Inflammatory macrophage treated with lipopolysaccharide for 4 hours (primary cell): ENCODE data around the gene PDCD1.
A peak's percentile ranks its signal among the peaks of the same experiment; 100 is the strongest.

Experiments used
- DNase-seq: peaks from one replicate; pipeline ENCODE4 v3.0.0-alpha.2; 2020

The PDCD1 gene

DNA sequence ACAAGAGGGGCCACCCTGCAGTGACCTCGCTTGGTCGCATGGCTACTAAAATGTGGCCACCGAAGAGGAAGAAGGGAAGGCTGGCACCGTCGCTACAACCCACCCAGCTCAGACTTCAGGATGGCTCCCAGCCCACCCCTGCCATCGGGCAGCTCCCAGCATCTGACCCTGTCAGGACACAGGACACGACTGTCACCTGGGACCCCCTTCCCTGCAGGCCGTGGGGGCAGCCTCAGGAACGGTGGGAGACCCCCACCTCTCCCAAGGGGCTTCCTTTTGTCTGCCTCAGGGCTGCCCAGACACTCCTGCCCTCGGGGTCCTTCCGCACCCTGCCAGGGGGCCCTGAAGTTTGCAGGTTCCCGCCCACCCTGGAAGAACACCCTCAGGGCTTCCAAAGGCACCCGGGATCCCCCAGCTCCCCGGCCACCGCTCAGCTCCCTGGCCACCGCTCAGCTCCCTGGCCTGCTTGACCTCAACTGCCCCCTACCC is 18.5 kb upstream of the PDCD1 start:
- DNase-seq: no peak

GRCh38 chr2:241876528-241877196 is 18.0 kb upstream of the PDCD1 start:
- DNase-seq: no peak

DNA sequence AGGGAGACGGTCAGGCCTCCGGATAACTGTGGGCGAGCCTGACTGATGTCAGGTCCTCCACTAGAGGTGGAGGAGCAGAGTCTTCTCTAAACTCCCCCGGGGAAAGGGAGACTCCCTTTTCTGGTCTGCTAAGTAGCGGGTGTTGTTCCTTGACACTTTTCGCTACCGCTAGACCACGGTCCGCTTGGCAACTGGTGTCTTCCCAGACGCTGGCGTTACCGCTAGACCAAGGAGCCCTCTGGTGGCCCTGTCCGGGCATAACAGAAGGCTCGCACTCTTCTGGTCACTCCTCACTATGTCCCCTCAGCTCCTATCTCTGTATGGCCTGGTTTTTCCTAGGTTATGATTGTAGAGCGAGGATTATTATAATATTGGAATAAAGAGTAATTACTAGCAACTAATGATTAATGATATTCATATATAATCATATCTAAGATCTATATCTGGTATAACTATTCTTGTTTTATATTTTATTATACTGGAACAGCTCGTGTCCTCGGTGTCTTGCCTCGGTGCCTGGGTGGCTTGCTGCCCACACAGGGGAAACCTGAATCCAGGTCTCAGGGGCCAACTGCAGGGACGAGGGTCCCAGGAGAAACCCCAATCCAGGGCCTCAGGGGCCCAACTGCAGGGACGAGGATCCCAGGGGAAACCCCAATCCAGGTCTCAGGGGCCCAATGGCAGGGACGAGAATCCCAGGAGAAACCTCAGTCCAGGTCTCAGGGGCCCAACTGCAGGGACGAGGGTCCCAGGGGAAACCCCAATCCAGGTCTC is 17.2 kb upstream of the PDCD1 start:
- DNase-seq: peak; percentile 25

DNA sequence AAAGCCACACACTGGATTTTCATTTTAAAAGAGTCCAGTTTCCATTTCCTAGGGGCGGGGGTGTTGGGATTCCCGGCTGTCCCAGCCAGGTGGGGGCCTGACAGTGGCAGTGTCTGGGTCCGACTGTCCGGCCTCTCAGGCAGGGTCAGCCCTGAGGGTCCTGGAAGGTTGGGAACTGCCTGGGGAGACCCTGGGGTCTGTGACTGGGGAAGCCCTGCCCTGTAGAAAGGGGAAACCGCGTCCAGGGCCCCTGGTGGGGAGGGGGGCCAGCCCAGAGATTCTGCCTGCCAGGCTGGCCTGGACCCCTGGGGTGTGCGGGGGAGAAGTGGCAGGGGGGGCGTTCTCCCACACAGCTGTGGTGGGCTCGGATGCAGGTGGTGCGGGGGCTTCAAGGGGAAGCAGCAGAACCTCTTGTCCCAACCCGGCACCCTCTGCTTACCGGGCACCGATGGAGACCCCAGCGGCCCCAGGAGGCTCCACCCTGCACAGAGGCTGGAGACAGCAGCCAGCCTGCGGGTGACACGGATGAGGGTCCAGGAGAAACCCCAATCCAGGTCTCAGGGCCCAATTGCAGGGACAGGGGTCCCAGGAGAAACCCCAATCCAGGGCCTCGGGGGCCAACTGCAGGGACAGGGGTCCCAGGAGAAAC is 15.7 kb upstream of the PDCD1 start:
- DNase-seq: no peak

DNA sequence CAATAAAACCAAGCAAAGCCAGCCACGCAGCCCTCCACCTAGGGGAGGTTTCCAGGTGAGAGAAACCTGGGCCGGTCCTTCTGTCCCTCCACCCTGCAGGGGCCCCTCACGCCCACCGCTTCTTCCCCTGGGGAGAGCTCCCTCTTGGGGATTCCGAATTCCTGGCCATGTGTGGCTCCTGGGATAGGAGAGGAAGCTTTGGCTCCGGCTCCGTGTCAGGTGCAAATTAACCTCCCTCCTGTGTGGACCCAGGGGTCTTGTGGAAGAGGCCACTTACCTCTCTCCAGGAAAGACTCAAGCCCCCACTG is 15.1 kb upstream of the PDCD1 start:
- DNase-seq: no peak

- no peak for DNase-seq
Measured at GRCh38 chr2:241873081-241873802, 14.5 kb upstream of the PDCD1 start.

- no peak for DNase-seq
Measured at GRCh38 chr2:241872313-241872642, 13.6 kb upstream of the PDCD1 start.

DNA sequence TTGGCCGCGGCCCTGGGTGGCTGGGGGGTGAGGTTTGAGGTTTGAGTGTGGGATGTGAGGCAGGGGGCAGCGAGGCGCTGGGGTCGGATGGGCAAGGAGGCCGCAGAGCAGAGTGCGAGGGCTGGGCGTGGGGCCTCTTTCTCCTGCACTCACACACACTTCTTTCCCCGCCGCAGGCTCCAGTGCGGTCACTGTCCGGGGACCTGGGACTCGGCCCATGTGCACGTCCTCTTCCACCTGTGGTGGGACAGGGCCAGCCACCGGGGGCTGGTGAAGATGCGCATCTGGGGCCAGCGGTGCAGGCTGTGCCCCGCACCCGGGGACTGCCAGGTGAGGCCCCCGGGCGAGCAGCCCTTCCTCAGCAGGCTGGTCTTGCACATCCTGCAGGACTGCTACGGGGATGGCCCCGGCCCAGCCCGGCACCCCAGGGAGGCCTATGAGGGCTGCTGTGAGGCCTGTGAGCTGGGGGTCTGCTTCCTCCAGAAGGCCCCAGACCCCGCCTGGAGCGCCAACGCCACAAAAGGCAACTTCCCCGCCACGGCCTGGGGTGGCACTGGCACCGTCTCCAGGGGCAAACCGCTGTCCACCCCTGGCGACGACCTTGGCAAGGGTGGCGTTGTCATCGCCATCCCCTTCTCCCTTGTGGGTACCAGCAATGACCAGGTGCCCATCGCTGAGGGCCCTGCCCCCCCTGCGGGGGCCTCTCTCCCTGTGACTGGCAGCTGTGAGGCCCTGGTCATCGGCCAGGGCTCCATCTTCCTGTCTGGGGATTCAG is 13.0 kb upstream of the PDCD1 start:
- no peak for DNase-seq

DNA sequence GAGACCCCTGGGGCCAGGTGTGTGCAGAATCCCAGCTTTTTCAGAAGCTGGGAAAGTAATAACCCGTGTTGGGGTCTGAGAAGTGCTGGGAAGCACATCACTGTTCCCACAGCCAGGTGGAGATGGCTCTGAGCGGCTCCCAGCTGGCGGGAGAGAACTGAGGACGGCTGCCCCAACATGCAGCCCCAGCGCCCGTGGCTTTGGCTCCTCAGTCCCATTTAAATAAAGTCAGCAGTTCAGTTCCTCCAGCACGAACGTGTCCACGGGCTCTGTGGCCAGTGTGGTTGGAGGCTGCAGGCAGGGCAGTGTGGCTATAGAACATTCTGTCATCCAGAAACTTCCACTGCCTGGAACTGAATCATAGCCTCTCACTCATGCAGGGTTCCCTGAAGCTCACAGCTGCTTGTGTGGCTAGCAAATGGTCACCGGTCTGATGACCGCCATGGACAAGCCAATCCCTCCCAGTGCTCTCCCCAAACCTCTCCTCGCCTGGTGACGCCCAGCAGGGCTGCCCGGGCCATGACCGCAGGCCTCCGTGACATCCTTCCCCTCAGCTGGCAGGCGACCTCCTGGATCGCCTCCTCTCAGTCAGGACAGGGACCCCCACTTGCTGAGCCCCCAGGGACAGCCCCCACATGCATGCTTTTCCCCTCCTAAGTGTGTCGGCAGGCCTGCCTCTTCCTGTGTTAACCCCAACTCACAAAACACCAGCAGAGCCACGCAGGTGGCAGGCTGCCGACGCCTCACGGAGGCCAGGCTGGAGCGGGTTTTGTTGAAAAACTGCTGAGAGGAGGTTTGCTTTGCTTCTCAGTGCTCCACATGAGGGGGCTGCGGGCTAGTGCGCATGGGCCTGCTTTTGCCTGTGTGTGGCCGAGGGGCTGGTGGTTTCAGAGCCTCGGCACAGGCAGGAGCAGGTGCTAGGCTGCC is 12.2 kb upstream of the PDCD1 start:
- DNase-seq: no peak

GRCh38 chr2:241870081-241870541 is 11.4 kb upstream of the PDCD1 start:
- DNase-seq: no peak

DNA sequence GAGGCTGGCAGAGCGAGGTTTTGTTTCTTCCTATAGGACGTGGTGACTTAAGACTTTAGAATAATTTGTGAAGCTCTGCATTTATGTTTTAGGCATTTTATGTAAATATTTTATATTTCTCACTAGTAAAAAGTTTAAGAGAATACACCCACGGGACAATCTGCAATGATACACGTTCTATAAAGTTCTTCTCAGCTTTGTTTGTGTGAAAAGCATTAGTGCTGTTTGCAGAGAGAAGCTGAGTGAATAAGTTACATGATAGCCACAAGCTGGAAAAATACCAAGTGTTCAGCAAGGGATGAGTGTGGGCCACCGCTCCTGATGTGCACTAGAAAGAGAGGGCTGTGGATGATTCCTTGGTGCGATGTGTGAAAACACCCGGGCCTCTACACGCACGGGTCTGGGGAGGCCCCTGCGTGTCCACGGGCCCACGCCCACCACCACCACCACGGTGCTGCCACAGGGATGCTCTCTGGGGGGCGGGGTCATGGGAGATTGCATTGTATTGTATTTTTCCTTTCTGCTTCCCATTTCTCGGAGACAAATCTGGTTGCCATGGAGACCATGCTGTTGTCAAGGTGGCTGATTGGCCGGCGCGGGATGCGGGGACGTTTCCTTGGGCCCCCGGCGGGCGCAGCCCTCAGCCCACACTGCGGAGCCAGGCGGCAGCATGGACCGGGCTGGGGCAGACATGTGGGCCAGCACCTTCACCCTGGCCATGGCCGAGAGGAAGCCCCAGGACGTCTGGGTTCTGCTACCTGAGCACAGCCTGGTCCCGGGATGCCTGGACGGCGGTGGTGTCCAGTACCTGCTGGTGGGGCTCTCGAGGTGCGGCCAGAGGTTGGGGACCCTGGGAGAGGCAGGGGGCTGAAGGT is 10.6 kb upstream of the PDCD1 start, which contains the start of gene RTP5:
Gene RTP5, plus strand, starts transcription at position 643 of the 875 bp plus-strand sequence. Its CDS starts 28 bp downstream, at position 671.
- no peak for DNase-seq

GRCh38 chr2:241868661-241869081 is 10.0 kb upstream of the PDCD1 start:
- DNase-seq: no peak

DNA sequence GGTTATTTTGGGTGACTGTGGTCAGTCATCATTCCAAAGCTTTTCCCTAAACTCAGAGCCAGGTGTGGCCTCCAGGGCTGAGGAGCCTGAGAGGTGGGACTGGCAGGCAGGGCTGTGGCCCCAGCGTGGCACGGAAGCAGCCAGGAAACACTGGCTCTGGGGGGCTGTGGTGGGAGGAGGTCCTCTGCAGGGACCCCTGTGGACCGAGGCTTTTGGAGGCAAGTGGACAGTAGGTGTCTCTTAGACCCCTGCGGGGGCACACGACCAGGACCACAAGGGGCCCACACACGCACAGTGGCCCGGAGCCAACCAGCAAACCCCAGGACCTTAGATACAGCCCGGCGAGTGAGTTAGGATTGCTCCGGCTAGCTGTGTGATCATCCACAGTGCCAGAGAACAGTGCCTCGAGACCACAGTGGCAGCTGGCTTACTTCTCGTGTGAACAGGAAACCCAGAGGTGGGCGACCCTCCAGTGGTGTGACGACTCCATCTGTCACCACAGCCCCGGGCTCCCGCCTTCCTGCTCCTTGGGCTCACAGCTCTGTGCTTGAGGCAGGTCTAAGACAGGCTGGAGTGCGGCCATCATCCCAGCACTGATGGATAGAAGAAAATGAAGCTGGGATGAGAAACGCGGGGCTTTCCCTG is 9.2 kb upstream of the PDCD1 start:
- no peak for DNase-seq

DNA sequence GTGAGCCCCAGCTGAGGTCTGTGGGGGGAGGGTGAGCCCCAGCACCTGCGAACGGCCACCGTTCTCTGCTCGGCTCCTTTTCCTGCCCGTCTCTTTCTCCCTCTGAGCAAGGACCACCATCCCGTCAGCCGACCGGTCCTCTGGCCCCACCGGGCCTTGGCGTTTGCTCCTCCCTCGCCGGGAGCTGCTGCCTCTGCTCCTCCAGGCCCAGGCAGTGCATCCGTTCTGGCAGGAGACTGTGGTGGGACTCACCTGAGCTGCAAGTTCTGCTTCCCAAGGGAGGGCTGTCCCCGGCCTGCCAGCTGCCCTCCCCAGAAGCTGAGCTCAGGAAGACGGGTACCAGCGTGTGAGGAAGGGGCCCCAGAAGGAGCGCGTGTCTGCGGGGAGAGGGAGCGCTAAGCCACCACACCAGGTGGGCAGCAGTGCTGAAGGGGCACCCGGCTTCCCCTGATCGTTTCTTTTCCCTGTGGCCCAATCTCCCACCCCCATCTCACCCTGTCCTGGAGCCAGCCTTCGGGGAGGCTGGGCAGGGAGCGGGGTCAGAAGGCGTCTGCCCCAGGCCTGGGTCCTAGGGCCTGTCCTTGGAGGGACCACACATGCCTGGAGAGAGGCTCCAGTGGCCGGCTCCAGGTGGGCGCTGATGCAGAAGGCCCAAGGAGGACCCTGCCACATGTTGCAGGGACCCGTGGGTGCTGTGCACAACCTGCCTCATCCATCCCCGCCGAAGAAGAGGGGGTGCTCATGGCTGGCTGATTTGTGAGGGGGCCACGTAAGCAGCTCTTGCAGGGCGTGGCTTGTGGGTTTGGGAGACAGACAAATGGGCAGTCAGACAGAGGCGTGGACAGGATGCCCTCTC is 8.3 kb upstream of the PDCD1 start:
- DNase-seq: no peak

DNA sequence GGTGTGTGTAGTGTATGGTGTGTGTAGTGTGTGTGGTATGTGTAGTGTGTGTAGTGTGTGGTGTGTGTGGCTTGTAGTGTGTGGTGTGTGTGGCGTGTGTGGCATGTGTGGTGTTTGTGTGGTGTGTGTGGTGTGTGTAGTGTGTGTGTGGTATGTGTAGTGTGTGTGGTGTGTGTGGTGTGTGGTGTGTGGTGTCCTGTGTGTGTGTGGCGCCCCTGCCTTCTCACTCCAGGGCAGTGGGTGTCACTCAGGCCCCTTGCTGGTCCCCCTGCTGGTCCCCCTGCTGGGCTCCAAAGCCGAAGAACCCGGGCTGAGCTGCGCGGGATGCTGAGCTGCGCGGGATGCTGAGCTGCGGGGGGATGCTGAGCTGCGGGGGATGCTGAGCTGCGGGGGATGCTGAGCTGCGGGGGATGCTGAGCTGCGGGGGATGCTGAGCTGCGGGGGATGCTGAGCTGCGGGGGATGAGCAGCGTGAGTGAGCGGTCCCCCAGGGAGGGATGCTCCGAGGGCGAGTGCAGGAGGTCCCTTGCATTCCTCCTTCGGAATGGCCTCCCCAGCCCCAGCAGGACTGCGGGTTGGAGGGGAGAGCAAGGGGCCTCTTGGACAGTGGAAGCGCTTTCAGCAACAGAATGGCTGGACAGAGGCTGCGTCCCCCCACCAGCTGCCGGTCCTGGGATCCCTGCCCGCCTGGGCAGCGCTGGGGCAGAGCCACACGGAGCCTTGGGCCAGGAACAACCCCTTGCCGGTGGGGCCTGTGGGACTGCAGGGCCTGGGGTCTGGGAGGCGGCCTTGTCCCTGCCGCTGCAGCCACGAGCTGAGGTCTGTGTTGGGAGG is 7.5 kb upstream of the PDCD1 start:
- no peak for DNase-seq

GRCh38 chr2:241865416-241865956 is 6.8 kb upstream of the PDCD1 start:
- no peak for DNase-seq

DNA sequence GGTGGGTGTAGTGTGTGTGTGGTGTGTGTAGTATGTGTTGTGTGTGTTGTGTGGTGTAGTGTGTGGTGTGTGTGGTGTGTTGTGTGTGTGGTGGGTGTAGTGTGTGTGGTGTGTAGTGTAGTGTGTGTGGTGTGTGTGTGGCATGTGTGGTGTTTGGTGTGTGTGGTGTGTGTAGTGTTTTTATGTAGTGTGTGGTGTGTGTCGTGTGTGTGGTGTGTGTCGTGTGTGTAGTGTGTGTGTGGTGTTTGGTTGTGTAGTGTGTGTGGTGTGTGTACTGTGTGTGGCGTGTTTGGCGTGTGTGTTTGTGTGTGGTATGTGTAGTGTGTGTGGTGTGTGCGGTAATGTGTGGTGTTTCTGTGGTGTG is 6.1 kb upstream of the PDCD1 start:
- no peak for DNase-seq
